Measurements from ENCODE around the gene HELZ.

DNA sequence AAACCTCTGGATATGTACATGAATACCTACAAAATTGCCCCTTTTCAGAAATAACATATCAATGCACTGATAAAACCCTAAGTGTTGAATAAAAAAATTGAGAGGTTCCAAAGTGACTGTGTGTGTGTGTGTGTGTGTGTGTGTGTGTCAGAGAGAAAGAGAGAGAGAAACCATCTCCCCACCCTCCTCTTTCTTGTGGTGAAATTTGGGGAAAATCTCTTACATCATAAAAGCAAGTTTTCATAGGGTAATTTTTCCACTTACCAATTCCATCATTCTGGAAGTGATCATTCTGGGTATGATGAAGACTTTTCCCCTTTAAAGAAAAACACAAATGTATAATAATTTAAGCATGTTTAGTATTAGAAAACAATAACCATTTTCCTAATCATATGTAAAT is 121.3 kb downstream of the HELZ start:
- TF ChIP-seq CTCF (IDR thresholded peaks at IDR 0.05; ENCODE audit: extremely low read depth in 1 of 2, insufficient read depth in 1 of 2, low read depth in 1 of 2, low read length in 2 of 2): no peak
- no peak for TF ChIP-seq POLR2A (IDR thresholded peaks at IDR 0.05; ENCODE audit: low read depth, low read length)
- no peak for TF ChIP-seq POLR2AphosphoS5 (IDR thresholded peaks at IDR 0.05; ENCODE audit: insufficient read depth, low read depth, low read length)
- TF ChIP-seq, protein P1, sequence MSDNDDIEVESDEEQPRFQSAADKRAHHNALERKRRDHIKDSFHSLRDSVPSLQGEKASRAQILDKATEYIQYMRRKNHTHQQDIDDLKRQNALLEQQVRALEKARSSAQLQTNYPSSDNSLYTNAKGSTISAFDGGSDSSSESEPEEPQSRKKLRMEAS (IDR thresholded peaks at IDR 0.05; ENCODE audit: insufficient read depth, insufficient read length): no peak
- no peak for TF ChIP-seq MYC (IDR thresholded peaks at IDR 0.05; ENCODE audit: low read depth, low read length)
- TF ChIP-seq JUN (IDR thresholded peaks at IDR 0.05; ENCODE audit: borderline replicate concordance, insufficient read depth, insufficient read length, low read depth): no peak
